Memory B cell (primary cell): Measurements from ENCODE around the gene RNFT2.
"Not testable (repeated sequence)": the region's sequence is repeated elsewhere in the genome, so short reads cannot be mapped to it uniquely, and the experiment has no call there.

Source experiments
- ATAC-seq: fragments of 150-1000 bp; cut with Tn5 transposase; 2 replicates; pipeline ENCODE4 v1.10.0; 2021; ENCODE audit warnings: low read depth, mild to moderate bottlenecking, moderate library complexity
- DNase-seq, 2 donors: peaks; one replicate each; pipeline ENCODE4 v3.0.0; 2022; ENCODE audit warnings: low spot score in 2 of 2
- H3K27ac Mint-ChIP-seq: one replicate; pipeline ENCODE4 v1.8.0; 2022; ENCODE audit warnings: mild to moderate bottlenecking, moderate library complexity, mixed read lengths
- H3K27me3 Mint-ChIP-seq: one replicate; pipeline ENCODE4 v1.8.0; 2022; ENCODE audit warnings: mixed read lengths
- H3K36me3 Mint-ChIP-seq: one replicate; pipeline ENCODE4 v1.8.0; 2022; ENCODE audit warnings: mild to moderate bottlenecking, mixed read lengths
- H3K4me1 Mint-ChIP-seq: one replicate; pipeline ENCODE4 v1.8.0; 2022; ENCODE audit warnings: mixed read lengths
- H3K4me3 Mint-ChIP-seq: one replicate; pipeline ENCODE4 v1.8.0; 2022; ENCODE audit warnings: mild to moderate bottlenecking, moderate library complexity, mixed read lengths
- H3K9me3 Mint-ChIP-seq: one replicate; pipeline ENCODE4 v1.8.0; 2022; ENCODE audit warnings: mixed read lengths

Gene RNFT2

DNA sequence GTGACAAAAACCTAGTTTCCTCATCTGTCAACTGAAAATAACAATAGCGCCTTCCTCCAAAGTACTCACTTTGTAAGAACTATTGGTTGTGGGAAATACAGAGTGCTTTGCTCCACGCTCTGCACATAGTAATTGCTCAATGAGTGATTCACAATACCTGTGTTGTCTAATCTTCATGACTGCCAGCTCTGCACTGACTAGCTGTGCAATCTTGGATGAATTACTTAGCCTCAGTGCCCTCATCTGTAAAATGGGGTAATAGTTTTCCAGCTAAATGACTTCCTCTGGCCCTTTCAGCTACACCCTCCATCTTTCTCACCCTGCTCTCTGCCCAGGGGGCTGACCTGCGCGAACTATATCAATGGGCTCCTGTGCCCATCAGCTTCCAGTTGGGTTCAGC, 42.8 kb downstream of the RNFT2 start:
- H3K9me3 Mint-ChIP-seq, result peaks cover 2% of the 10 kb centered on the region
- DNase-seq, result no peak
- no peak overlapping the region for H3K4me3 Mint-ChIP-seq
- H3K36me3 Mint-ChIP-seq, result peaks cover 40% of the 10 kb centered on the region
- H3K4me1 Mint-ChIP-seq, result no peaks in the 10 kb centered on the region
- no peak for ATAC-seq
- no peaks in the 10 kb centered on the region for H3K27me3 Mint-ChIP-seq
- no peak overlapping the region for H3K27ac Mint-ChIP-seq

DNA sequence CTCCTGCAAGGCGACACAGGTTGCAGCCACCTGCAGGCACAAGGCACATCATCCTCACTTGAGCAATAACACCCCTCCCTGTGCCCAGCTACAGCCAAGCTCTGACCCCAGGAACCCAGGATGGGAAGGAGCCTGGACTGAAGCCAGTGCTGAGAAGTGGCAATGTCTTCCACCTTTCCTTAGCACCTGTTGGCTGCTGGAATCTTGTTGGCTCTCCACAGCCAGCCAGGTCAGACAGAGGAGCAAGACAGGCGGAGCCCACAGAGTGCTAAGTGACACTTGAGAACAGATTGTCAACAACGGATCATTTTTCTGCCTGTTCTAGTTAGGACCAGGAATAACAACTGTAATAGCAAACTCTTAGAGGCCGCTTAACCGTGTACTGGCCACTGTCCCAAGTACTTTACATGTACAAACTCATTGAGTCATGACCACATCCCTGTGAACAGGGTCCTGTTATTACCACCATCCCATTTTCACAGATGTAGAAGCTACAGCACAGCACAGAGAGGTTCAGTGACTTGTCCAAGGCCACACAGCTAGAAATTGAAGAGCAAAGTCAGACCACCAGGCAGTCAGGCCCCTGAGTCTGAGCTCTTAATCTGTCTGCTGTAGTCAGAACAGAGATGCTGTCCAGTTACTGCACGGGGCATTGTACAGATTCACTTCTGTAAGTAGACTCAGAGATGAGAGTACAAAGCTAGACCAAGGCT, 45.6 kb downstream of the RNFT2 start:
- no peaks in the 10 kb centered on the region for H3K4me1 Mint-ChIP-seq
- H3K36me3 Mint-ChIP-seq, result peaks cover 45% of the 10 kb centered on the region
- no peak for DNase-seq
- no peaks in the 10 kb centered on the region for H3K27me3 Mint-ChIP-seq
- no peaks in the 10 kb centered on the region for H3K9me3 Mint-ChIP-seq
- no peak overlapping the region for H3K27ac Mint-ChIP-seq
- H3K4me3 Mint-ChIP-seq, result no peak overlapping the region
- no peak for ATAC-seq

GRCh38 chr12:116784238-116784612, 46.1 kb downstream of the RNFT2 start:
- Mint-ChIP-seq H3K4me3 (no peak overlapping the region), H3K27me3 (no peaks in the 10 kb centered on the region), H3K27ac (peak overlapping the region; percentile 0), H3K9me3 (no peaks in the 10 kb centered on the region), H3K36me3 (peaks cover 43% of the 10 kb centered on the region), H3K4me1 (no peaks in the 10 kb centered on the region)
- ATAC-seq (no peak), DNase-seq (no peak)

- H3K4me1 Mint-ChIP-seq, H3K27ac Mint-ChIP-seq, H3K27me3 Mint-ChIP-seq, DNase-seq, ATAC-seq, H3K9me3 Mint-ChIP-seq, H3K4me3 Mint-ChIP-seq: not testable (repeated sequence)
- peaks cover 22% of the 10 kb centered on the region for H3K36me3 Mint-ChIP-seq
Observed at GRCh38 chr12:116789562-116789961, 51.4 kb downstream of the RNFT2 start.

- Mint-ChIP-seq H3K36me3 (peaks cover 17% of the 10 kb centered on the region), H3K27ac (no peak overlapping the region), H3K9me3 (no peaks in the 10 kb centered on the region), H3K4me1 (no peaks in the 10 kb centered on the region), H3K4me3 (no peak overlapping the region), H3K27me3 (no peaks in the 10 kb centered on the region)
- no peak for ATAC-seq
- no peak for DNase-seq
Observed at GRCh38 chr12:116790066-116790465, 52.0 kb downstream of the RNFT2 start.

DNA sequence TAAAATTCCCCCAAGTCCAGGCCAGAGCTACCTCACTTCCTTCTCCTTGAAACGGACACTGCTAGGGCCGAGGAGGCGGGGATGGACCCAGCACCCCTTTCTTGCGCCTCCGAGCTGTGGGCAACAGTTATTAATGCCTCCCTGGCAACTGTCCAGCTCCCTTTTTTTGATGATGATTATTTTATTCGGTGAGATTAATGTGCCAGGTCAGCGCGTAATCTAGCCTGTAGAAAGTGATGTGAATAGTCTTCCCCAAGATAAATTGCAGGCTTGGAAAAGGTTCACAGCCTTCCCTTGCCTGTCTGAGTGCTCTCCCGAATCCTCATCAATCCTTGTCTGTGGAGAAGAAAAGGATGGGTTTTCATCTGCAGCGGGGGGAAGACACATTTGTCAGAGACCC, 54.3 kb downstream of the RNFT2 start:
- peaks cover 9% of the 10 kb centered on the region for H3K36me3 Mint-ChIP-seq
- H3K4me3 Mint-ChIP-seq, result no peak overlapping the region
- no peaks in the 10 kb centered on the region for H3K9me3 Mint-ChIP-seq
- DNase-seq, result no peak
- no peak for ATAC-seq
- H3K4me1 Mint-ChIP-seq, result no peaks in the 10 kb centered on the region
- H3K27me3 Mint-ChIP-seq, result no peaks in the 10 kb centered on the region
- no peak overlapping the region for H3K27ac Mint-ChIP-seq

- H3K9me3 Mint-ChIP-seq, result peaks cover 2% of the 10 kb centered on the region
- ATAC-seq, result no peak
- H3K27me3 Mint-ChIP-seq, result no peaks in the 10 kb centered on the region
- H3K27ac Mint-ChIP-seq, result no peak overlapping the region
- H3K4me1 Mint-ChIP-seq, result no peaks in the 10 kb centered on the region
- no peak overlapping the region for H3K4me3 Mint-ChIP-seq
- H3K36me3 Mint-ChIP-seq, result peaks cover 20% of the 10 kb centered on the region
- DNase-seq, result no peak
Observed at GRCh38 chr12:116794725-116795124, 56.6 kb downstream of the RNFT2 start.

DNA sequence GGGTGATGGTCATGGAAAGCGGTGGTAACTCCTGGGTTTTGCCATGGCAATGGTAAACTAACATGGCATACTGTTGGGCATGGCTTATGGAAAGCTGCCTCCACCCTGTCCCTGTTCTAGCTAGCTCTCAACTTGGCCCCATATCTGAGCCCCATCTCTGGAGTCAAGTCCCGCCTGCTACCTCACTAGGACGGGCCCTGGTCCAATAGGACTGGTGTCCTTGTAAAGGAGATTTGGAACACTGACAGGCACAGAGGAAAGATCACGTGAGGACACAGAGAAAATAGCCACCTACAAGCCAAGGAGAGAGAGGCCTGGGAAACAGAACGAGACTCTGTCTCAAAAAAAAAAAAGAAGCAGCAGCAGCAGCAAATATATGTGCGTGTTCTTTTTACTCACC, 59.8 kb downstream of the RNFT2 start:
- ATAC-seq, result no peak
- H3K4me1 Mint-ChIP-seq, result peaks cover 9% of the 10 kb centered on the region
- no peak for DNase-seq
- H3K4me3 Mint-ChIP-seq, result no peak overlapping the region
- H3K9me3 Mint-ChIP-seq, result peaks cover 6% of the 10 kb centered on the region
- no peak overlapping the region for H3K27ac Mint-ChIP-seq
- H3K27me3 Mint-ChIP-seq, result no peaks in the 10 kb centered on the region
- peaks cover 21% of the 10 kb centered on the region for H3K36me3 Mint-ChIP-seq

- peaks cover 15% of the 10 kb centered on the region for H3K4me1 Mint-ChIP-seq
- H3K27ac Mint-ChIP-seq, result no peak overlapping the region
- H3K36me3 Mint-ChIP-seq, result peaks cover 17% of the 10 kb centered on the region
- DNase-seq (no peak), ATAC-seq (no peak)
- no peaks in the 10 kb centered on the region for H3K27me3 Mint-ChIP-seq
- no peak overlapping the region for H3K4me3 Mint-ChIP-seq
- H3K9me3 Mint-ChIP-seq, result peaks cover 6% of the 10 kb centered on the region
Observed at GRCh38 chr12:116798719-116799118, 60.6 kb downstream of the RNFT2 start.

DNA sequence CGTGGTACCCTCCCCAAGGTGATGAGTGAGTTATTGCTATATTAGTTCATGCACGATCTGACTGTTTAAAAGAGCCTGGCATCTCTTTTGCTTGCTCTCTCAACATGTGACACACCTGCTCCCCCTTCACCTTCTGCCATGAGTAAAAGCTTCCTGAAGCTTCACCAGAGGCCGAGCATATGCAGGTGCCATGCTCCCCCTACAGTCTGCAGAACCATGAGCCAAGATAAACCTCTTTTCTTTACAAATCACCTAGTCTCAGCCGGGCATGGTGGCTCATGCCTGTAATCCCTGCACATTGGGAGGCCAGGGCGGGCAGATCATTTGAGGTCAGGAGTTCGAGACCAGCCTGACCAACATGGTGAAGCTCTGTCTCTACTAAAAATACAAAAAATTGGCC, 61.8 kb downstream of the RNFT2 start:
- peak overlapping the region; percentile 28 for H3K27ac Mint-ChIP-seq
- ATAC-seq (no peak), DNase-seq (no peak)
- peaks cover 6% of the 10 kb centered on the region for H3K9me3 Mint-ChIP-seq
- H3K4me1 Mint-ChIP-seq, result peaks cover 25% of the 10 kb centered on the region
- peaks cover 17% of the 10 kb centered on the region for H3K36me3 Mint-ChIP-seq
- H3K4me3 Mint-ChIP-seq, result no peak overlapping the region
- no peaks in the 10 kb centered on the region for H3K27me3 Mint-ChIP-seq

DNA sequence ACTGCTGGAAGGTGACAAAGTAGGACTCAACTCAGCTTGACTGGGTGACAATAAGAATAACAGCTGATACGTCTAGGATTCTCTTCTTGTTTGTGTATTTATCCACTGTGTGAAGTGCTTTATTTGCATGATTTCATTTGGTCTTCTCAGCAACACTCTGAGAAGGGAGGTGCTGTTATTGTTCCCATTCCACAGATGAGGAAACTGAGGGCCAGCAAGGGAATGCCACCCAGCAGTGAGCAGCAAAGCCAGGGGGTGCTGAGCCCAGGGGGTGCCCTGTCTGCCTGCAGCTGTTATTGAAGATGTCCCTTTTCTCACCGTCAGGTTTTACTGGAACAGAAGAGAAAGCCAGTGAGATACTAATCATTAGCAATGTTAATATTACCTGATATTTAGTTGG, 62.8 kb downstream of the RNFT2 start:
- peaks cover 17% of the 10 kb centered on the region for H3K36me3 Mint-ChIP-seq
- H3K9me3 Mint-ChIP-seq, result peaks cover 6% of the 10 kb centered on the region
- no peaks in the 10 kb centered on the region for H3K27me3 Mint-ChIP-seq
- no peak overlapping the region for H3K4me3 Mint-ChIP-seq
- H3K4me1 Mint-ChIP-seq, result peaks cover 25% of the 10 kb centered on the region
- ATAC-seq, result no peak
- peak overlapping the region; percentile 99 for H3K27ac Mint-ChIP-seq
- DNase-seq, result no peak

DNA sequence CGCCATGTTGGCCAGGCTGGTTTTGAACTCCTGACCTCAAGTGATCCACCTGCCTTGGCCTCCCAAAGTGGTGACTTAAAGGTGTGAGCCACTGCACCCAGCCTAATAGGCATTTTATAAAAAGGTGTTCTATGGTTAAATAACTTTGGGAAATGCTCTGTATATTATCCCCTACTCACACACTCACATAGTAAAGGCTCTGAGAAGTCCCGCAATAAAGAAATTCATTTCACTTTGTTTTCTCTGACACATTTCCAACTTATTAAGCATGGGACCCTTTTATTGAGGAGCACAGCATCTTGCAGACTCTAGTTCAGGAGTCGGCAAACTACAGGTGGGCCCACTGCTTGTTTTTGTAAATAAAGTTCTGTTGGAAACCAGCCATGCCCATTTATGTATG, 63.9 kb downstream of the RNFT2 start:
- Mint-ChIP-seq H3K4me1 (peaks cover 28% of the 10 kb centered on the region), H3K36me3 (peaks cover 17% of the 10 kb centered on the region), H3K9me3 (peaks cover 6% of the 10 kb centered on the region), H3K27ac (peak overlapping the region; percentile 99), H3K27me3 (no peaks in the 10 kb centered on the region), H3K4me3 (no peak overlapping the region)
- no peak for DNase-seq
- ATAC-seq, result no peak

DNA sequence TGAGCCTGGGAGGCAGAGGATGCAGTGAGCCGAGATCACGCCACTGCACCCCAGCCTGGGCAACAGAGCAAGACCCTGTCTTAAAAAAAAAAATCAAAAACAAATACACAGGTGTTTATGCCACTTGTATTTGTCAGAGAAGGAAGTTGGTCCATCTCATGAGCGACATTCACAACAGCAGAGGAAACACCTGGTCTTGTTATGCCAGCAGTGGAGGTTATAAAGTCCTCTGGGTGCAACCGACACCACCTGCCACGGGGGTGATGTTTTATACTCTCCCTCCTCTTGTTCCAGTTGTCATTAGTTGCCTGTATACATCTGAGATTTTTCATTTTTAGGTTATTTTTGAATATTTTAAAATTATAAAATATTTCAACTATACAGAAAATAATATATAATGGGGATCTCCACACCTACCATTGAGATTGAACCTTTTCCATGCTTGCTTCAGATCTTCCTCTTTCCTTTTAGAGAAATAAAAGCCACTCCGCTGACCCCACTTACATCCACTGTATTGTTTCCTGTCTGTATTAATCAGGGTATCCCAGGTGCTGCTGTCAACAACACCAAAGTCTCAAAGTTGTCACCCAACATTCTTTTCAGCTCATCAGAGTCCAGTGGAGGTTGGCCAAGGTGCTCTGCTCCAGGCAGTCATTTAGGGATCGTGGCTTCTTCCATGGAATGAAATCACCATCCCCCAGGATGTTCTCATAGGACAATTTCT, 65.1 kb downstream of the RNFT2 start:
- Mint-ChIP-seq H3K4me1 (peaks cover 31% of the 10 kb centered on the region), H3K9me3 (peaks cover 6% of the 10 kb centered on the region), H3K27me3 (no peaks in the 10 kb centered on the region), H3K4me3 (peak overlapping the region; percentile 61), H3K36me3 (peaks cover 16% of the 10 kb centered on the region), H3K27ac (peak overlapping the region; percentile 99)
- DNase-seq (peak in 1 of 2 donors; percentile 49), ATAC-seq (peak; percentile 94)

GRCh38 chr12:116804051-116804450, 65.9 kb downstream of the RNFT2 start:
- peaks cover 6% of the 10 kb centered on the region for H3K9me3 Mint-ChIP-seq
- peak overlapping the region; percentile 24 for H3K4me3 Mint-ChIP-seq
- H3K27ac Mint-ChIP-seq, result peak overlapping the region; percentile 99
- ATAC-seq, result no peak
- no peak for DNase-seq
- no peaks in the 10 kb centered on the region for H3K27me3 Mint-ChIP-seq
- H3K36me3 Mint-ChIP-seq, result peaks cover 11% of the 10 kb centered on the region
- peaks cover 31% of the 10 kb centered on the region for H3K4me1 Mint-ChIP-seq
